GM12801 (cell line): ENCODE results near the gene GUCA1A.

Experiments
- CTCF ChIP-seq: IDR thresholded peaks from one replicate; pipeline ENCODE4 v1.5.1; 2011; ENCODE audit warnings: control low read depth; ENCODE audit not compliant: insufficient read length; ENCODE audit errors: extremely low read depth

Gene GUCA1A

GRCh38 chr6:42193491-42193894 lies 20.3 kb downstream of the GUCA1A start:
- no peak for TF ChIP-seq CTCF

- TF ChIP-seq CTCF: no peak
Observed at GRCh38 chr6:42194056-42194455, 20.9 kb downstream of the GUCA1A start.

- TF ChIP-seq CTCF: no peak
Observed at GRCh38 chr6:42195415-42195814, 22.3 kb downstream of the GUCA1A start.

GRCh38 chr6:42197555-42198362 lies 24.6 kb downstream of the GUCA1A start:
- TF ChIP-seq CTCF: no peak

- no peak for TF ChIP-seq CTCF
Observed at GRCh38 chr6:42199106-42199981, 26.2 kb downstream of the GUCA1A start.

- TF ChIP-seq CTCF: no peak
Observed at GRCh38 chr6:42200035-42200434, 26.9 kb downstream of the GUCA1A start.

GRCh38 chr6:42201382-42201781 lies 28.2 kb downstream of the GUCA1A start:
- no peak for TF ChIP-seq CTCF
